Activated CD8-positive, alpha-beta memory T cell treated with anti-CD3 and anti-CD28 coated beads, Interleukin-2, amount 50 U/mL, for 48 hours (primary cell): Measurements from ENCODE around the gene OR2AT4.
"Not testable (repeated sequence)": the region's sequence is repeated elsewhere in the genome, so short reads cannot be mapped to it uniquely, and the experiment has no call there.

Experiments used
- DNase-seq: peaks from one replicate; pipeline ENCODE4 v3.0.0-alpha.2; 2020

The OR2AT4 gene

DNA sequence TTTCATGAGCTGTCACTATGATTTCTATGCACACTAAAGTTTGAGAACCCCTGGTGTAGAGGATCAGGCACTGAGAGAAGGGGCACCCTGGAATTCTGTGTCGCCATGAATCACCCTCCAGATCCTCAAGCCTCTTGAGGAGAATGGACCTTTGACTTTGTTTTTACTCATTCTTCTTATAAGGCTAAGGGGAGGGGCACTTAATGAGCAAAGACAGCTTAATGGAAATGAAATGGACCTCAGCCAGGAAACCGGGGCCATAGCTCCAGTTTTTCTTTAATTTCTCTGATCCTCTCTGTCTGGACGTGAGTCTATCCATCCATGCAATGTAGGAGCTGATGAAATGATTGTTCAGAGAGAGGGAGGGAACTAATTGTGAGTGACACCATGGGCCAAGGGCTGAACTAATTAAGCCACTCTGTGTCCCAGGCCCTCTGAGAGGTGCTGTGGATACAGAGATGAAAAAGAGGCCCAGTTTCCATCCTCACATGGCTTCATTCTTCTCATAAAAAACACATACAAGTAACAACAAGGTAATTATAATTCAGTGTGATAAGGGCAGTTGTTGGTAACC, 32.8 kb downstream of the OR2AT4 start:
- DNase-seq = no peak

DNA sequence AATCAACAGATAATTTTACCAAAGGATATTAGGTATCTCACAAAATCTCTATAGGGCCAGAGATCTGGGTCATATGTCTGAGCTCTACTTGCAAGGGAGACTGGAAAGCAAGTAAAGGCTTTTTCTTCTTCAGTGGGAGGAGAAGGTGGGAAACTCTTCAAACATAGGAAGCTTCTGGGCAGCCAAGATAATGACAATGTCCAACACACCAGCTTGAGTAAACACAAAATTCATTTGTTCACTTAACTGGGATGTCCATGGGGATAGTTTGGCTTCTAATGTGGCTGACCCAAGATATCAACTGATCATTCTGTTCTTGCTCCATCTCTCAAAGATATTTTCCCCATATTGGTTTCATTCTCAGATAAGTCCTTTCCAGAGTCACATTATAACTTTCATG, 37.4 kb downstream of the OR2AT4 start:
- DNase-seq = no peak

DNA sequence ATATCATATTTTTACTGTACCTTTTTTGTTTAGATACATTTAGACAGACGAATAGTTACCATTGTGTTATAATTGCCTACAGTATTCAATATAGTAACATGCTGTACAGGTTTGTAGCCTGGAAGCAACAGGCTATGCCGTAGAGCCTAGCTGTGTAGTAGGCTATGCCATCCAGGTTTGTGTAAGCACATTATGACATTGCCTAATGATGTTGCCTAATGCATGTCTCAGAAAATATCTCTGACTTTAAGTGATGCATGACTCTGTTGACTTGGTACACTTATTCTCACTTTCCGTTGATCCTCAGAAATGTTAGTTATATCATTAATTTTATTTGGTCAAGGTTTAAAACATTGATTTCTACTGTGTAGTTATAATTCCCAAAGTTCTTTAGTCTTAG, 39.9 kb downstream of the OR2AT4 start:
- DNase-seq = no peak

DNA sequence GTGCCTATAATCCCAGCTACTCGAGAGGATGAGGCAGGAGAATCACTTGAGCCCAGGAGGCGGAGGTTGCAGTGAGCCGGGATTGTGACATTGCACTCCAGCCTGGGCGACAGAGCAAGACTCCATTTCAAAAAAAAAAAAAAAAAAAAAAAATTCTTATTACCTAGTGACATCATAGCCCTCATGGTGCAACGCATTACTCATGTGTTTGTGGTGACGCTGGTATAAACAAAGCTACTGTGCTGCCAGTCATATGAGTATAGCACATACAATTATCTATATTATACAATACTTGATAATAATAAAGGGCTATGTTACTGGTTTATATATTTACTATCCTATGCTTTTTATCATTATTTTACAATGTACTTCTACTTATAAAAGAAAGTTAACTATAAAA, 41.2 kb downstream of the OR2AT4 start:
- no peak for DNase-seq

DNA sequence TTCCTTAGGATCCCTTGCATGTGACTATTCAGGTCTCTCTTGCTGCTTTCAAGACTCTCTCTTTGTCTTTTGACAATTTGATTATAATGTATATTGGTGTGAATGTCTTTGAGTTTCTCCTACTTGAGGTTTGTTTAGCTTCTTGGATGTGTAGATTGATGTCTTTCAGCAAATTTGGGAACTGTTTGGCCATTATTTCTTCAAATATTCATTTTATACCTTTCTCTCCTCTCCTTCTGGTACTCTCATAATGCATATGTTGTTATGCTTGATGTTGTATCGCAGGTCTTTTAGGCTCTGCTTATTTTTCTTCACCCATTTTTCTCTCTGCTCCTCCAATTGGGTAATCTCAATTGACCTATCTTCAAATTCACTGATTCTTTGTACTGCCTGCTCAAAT, 44.2 kb downstream of the OR2AT4 start:
- no peak for DNase-seq

DNA sequence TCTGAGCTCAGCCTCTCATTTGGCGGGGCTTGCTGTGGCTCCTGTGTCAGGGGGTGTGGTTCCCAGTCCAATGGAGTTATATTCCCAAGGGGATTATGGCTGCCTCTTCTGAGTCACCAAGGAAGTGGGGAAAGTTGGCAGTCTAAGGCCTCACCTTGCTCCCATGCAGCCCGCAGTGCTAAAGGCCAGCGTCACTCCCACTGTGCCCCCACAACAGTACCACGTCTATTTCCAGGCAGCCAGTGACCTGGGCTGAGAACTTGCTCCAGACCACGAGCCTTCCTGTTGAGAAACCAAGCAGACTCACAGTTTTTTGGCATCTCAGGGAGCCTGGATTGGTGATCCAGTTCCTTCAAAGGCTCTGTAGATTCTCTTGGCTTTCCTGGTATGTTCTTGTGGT, 45.6 kb downstream of the OR2AT4 start:
- DNase-seq = no peak

DNA sequence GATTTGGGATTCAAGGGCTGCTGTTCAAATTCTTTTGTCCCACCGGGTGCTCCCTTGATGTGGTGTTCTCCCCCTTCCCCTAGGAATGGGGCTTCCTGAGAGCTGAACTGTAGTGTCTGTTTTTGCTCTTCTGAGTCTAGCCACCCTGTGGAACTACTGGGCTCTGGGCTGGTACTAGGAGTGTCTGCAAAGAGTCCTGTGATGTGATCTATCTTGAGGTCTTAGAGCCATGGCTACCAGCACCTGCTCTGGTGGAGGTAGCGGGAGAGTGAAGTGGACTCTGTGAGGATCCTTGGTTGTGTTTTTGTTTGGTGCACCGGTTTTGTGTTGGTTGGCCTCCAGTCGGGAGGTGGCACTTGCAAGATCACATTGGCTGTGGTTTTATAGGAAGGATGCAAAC, 46.2 kb downstream of the OR2AT4 start:
- no peak for DNase-seq

DNA sequence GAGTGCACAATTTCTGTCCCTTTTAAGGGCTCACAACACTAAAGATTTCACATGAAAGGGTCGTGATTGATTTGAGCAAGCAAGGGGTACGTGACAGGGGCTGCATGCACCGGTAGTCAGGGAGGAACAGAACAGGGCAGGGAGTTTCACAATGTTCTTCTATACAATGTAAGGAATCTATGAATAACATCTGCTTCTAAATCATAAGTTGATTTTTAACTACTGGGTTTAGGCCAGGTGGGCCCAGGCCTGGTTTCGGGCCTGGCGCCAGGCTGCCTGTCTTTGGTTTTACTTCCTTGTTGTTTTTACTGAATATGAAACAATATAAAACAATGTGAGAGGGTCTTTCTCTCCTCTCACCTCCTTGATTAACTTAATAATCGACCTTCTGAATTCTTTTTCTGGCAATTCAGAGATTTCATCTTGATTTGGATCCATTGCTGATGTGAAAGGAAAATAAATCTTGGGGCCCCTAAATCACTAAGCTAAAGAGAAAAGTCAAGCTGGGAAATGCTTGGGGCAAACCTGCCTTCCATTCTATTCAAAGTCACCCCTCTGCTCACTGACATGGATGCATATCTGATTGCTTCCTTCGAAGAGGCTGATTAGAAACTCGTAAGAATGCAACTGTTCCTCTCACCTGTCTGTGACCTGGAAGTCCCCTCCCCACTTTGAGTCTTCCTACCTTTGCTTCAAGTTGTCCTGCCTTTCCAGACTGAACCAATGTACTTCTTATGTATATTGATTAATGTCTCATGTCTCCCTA, 47.0 kb downstream of the OR2AT4 start:
- not testable (repeated sequence) for DNase-seq

DNA sequence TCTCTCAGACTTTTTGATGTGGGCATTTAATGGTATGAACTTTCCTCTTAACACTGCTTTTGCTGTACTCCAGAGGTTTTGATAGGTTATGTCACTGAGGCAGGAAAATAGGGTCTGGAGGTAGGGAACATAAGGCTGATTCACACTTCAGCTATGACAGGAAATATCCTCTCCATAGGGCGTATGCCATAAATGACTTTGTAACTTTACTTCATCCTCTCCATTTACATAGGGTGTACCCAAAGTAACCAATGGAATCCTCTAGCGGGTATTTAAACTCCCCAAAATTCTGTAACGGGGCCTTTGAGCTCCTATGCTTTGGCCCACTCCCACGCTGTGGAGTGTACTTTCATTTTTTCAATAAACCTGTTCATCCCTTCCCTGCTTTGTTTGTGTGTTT, 49.5 kb downstream of the OR2AT4 start:
- DNase-seq = no peak

DNA sequence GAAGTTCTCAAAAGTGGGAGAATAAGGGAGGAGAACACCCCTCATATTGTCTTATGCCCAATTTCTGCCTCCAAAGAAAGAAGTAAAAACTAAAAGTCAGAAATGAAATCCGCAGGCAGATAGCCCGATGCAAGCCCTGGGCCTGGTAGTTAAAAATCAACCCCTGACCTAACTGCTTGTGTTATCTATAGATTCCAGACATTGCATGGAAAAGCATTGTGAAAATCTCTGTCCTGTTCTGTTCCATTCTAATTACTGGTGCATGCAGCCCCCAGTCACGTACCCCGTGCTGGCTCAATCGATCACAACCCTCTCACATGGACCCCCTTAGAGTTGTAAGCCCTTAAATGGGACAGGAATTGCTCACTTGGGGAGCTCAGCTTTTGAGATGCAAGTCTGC, 50.0 kb downstream of the OR2AT4 start:
- DNase-seq = not testable (repeated sequence)

DNA sequence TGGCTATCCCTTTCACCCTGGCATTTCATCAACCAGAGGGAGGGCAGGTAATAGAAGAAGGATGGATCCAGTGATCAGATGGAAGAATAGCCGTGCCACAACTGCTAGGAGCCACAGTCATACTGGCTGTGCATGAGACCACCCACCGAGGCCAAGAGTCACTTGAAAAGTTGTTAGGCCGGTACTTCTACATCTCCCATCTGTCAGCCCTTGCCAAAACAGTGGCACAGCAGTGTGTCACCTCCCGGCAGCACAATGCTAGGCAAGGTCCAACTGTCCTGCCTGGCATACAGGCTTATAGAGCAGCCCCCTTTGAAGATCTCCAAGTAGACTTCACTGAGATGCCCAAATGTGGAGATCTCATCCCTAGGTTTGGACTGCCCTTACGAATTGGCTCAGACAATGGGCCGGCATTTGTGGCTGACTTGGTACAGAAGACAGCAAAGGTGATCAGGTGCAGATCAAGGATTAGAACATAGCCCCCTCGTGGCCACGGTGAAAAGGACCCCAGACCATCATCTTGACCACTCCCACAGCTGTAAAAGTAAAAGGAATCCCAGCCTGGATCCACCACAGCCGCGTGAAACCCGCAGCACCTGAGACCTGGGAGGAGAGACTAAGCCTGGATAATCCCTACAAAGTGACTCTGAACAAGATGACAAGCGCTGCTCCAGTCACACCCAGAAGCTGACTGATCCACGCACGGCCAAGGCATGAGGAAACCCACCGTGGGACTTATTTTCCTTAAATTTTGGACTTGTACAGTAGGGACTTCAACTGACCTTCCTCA, 52.1 kb downstream of the OR2AT4 start:
- not testable (repeated sequence) for DNase-seq

DNA sequence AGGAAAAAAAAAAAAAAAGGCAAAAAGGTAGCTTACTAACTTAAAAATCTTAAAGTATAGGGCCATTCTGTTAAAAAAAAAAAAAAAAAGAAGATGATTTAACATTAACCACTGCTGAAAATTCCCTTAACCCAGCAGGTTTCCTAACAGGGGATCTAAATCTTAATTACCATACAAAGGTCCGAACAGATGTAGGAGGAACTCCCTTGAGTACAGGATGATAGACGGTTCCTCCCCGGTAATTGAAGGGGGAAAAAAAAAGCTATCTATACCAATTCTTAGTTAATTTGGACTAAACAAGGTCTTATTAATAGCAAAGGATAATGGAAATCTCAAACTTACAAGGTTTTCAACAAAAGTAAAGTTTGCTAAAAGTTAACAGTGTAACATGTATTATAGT, 54.9 kb downstream of the OR2AT4 start:
- not testable (repeated sequence) for DNase-seq

DNA sequence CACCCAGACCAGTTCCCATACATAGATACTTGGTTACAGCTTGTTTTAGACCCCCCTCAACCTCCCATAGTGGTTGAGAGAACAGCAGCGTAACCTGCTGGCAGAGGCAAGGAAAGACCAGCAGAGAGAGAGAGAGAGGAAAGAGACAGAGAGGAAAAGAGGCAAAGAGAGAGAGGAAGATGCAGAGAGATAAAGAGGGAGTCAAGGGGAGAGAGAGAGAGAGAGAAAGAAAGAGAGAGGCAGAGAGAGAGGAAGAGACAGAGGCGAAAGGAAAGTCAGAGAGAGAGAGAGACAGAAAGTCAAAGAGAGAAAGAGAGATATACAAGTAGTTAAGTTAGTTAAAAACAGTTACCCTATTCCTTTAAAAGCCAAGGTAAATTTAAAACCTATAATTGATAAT, 55.4 kb downstream of the OR2AT4 start:
- no peak for DNase-seq

DNA sequence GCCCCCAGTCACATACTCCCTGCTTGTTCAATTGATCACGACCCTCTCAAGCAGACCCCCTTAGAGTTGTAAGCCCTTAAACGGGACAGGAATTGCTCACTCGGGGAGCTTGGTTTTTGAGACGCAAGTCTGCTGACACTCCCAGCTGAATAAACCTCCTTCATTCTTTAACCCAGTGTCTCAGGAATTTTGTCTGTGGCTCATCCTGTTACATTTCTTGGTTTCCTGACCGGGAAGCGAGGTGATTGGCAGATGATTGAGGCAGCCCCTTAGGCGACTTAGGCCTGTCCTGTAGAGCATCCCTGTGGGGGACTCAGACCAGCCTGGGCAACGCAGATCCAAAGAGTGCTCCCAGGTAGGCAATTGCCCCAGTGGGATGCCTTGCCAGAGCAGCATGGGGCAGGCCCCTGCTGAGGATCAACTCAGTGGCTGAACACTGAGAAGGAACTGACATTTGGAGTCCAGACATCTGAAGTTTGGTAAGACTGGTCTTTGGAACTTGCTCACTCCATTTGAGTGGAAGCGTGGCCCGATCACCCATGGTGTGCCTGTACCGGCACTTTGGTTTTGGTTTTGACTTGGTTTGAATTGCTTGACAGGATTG, 56.4 kb downstream of the OR2AT4 start:
- no peak for DNase-seq

DNA sequence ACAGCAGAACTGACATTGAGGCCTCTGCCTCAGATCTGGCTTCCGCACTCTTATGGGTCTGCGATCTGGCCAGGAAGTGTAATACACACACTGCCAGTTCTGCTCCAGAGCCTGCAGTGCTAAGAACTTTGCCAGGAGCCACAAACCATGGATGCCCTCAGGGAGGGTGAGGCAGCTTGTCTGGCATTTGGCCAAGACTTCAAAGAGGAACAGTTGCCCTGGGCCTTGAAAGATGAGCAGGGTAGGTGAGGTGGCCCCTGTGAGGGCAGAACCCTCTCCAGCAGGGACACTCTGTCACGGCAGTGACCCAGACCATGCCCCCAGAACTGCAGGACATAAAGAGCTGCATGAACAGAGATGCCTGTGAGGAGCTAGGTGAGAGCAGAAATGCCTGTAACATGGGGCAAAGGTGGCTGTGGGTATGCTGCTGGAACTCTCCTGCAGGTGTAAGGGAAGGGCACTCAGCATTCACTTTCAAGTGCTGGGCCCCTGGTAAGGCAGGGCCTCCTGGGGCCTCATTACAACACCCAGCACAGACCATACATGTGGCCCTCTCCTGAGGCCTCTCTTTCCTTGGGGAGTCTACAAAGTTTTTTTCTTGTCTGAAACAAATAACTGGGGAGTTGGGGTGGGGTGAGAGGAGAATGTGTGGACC, 60.6 kb downstream of the OR2AT4 start:
- DNase-seq = no peak

DNA sequence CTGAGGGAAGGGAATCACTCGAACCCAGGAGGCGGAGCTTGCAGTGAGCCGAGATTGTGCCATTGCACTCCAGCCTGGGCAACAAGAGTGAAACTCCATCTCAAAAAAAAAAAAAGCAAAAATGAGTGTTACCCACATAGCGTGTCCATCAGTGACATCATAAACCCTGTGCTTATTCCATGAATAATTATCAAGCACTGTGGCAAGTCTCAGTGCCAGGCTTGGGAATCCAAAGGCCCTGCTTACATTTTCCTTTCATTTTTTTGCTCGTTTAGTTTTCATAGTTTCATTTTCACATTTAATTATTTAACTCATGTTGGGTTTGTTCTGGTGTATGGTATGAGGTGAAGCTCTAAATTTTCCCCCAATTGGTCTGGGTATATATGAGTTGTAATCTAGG, 61.4 kb downstream of the OR2AT4 start:
- DNase-seq = no peak

DNA sequence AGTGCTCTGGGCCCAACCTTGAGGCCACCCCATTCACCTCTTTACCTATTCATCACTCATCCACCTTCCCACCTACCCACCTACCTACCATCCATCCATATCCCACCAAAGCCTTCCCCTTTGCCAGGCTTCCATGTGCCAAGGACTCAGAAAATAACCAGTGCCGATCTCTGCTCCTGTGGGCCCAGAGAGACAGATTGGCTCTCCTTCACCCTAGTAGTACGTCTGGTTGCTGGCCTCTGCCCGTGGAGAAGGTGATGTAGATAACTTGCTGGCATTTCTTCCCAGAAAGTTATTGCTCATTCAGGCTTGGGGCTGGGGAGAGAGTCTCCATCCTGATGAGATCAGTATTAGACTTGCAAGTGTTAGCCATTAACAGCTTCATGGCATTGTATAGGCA, 62.8 kb downstream of the OR2AT4 start:
- DNase-seq = no peak

DNA sequence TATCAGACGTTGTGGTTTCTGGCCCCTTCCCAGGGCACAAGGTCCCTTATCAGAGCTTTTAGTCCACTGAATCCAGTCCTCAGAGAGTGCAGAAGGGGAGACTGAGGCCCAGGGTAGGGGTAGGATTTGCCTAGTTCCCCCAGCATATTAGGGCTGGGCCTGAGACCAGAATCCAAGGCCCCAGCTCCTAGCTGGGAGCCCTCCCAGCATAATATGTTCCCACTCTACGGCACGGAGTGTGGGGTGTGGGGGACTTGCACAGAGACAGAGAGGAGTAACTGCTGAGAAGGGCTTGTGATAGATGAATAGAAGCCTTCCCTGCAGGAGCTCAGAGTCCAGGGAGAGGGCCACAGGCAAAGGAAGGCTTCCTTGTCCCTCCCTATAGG, 64.1 kb downstream of the OR2AT4 start:
- no peak for DNase-seq

DNA sequence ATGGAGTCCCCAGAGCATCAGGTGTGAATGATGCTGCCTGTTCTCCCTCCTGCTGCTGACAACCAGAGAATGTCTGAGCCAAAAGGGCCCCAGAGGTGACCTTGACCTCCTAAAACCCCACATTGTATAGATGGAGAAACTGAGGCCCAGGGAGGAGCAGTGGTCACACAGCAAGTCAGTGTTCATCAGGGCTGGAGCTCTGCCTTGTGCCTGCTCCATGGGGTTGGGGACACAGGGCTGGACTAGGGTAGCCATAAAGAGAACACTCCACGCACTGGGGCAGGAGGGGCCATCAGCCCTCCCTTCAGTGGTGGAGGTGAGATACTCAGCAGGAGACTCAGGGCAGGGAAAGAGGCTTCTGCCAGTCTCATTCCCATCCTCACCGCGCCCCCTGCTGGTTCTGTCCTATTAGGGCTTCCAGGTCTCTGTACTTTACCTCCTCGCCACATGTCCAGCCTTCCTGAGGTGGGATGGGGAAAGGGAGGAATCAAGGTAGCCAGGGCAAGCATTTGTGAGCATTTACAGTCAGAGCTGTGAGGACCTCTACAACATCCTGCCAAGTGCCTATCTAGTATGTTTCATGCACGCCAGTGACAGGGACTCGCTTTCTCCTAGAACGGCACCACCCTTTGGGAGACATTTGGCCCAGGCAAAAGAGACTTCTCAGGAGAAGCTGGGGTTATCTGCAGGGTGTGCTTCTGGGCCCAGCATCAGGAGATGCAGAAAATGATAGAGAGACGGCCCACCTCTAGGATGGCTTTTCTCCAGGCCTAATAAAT, 64.7 kb downstream of the OR2AT4 start:
- DNase-seq = peak; percentile 89
